Stimulated activated CD8-positive, alpha-beta memory T cell treated with anti-CD3 and anti-CD28 coated beads, Interleukin-2, amount 100 ng/mL, for 48 hours (primary cell): Measurements from ENCODE around the gene RELA.
"Not testable (repeated sequence)": the region's sequence is repeated elsewhere in the genome, so short reads cannot be mapped to it uniquely, and the experiment has no call there.

Experiments used
- DNase-seq, 2 donors: peaks; one replicate each; pipeline ENCODE4 v3.0.0-alpha.2; 2020; ENCODE audit warnings: low read depth in 2 of 2

Gene RELA

GRCh38 chr11:65672180-65672860, 9.6 kb upstream of the RELA start:
- DNase-seq: no peak

- DNase-seq: peak in 1 of 2 donors; percentile 46
Measured at GRCh38 chr11:65663639-65664200, 1.0 kb upstream of the RELA start.

- DNase-seq: peak in 1 of 2 donors; percentile 44
Measured at GRCh38 chr11:65662247-65662798, 393 bp downstream of the RELA start.

GRCh38 chr11:65661599-65662246, 993 bp downstream of the RELA start:
- DNase-seq: no peak

- not testable (repeated sequence) for DNase-seq
Measured at GRCh38 chr11:65660908-65661307, 1.8 kb downstream of the RELA start.

- no peak for DNase-seq
Measured at GRCh38 chr11:65660038-65660437, 2.7 kb downstream of the RELA start.

GRCh38 chr11:65658174-65659021, 4.3 kb downstream of the RELA start:
- DNase-seq: no peak

- no peak for DNase-seq
Measured at GRCh38 chr11:65657426-65657825, 5.3 kb downstream of the RELA start.

GRCh38 chr11:65655570-65656332, 7.0 kb downstream of the RELA start:
- no peak for DNase-seq

GRCh38 chr11:65654375-65655349, 8.1 kb downstream of the RELA start:
- no peak for DNase-seq

- no peak for DNase-seq
Measured at GRCh38 chr11:65653229-65654225, 9.2 kb downstream of the RELA start.

GRCh38 chr11:65652511-65653228, 10.0 kb downstream of the RELA start:
- peak; percentile 94 to 98 for DNase-seq

- DNase-seq: no peak
Measured at GRCh38 chr11:65651589-65652510, 10.9 kb downstream of the RELA start.

GRCh38 chr11:65651339-65651588, 11.5 kb downstream of the RELA start:
- DNase-seq: no peak

- DNase-seq: no peak
Measured at GRCh38 chr11:65650547-65651338, 12.0 kb downstream of the RELA start.
